Measurements from ENCODE around the gene KCNQ1OT1. TPM values are rescaled to one million over a fixed set of nuclear protein-coding genes. Genes with fewer than 3 reads are reported as not detected.

Gene KCNQ1OT1
- total and polyA plus RNA-seq, 9 of the 15 experiments (the other 6 are each of a cell fraction or from before 2014, with no cell fraction given) = 0.04 to 2.3 (median 0.74) TPM

DNA sequence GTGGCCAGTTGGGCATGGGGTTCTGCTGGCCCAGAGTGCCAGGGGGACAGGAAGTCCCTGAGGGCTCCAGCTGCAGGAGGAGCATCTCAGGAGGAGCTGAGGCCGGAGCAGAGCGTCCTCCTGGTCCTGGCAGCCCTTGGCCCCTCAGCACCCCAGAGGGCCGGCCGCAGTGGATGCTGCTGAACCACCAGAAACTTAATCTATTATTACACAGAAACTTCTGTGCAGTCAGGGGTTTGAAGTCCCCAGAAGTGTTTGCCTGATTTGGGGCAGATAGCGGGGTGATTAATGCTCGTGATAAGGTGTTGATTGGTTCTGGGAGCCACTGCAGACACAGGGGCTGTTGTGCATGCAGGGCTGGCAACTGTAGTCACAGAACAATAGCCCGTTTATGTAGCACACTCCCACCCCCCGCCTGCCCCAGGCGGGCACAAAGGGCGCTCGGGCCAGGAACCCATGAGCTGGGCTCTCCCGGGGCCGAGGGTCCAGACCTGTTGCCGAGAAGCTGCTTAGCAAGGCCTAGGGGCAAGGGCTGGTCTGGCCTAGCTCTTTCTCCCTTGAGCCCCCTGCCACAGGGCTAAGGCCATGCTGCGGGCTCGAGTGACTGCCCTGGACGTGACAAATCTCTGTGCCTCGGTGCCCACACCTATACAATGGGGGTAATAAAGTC, 29.0 kb upstream of the KCNQ1OT1 start:
- in situ Hi-C loops (cut with MboI) = no loop called here

More for the DNA sequence above, 29.0 kb upstream of the KCNQ1OT1 start:
- CTCF ChIA-PET (ENCODE audit: low intra/inter-chr PET ratio) = no interaction called here
- no peak for ATAC-seq
- intact Hi-C loops (cut with micrococcal nuclease) = no loop called here
- Histone ChIP-seq H3K9ac (ENCODE audit: insufficient read depth in 1 of 2, low read depth in 2 of 2, low read length in 2 of 2) (no peak overlapping the region), H3K36me3 (ENCODE audit: control insufficient read depth, insufficient read depth, low read length) (no peaks in the 10 kb centered on the region), H3K27ac (ENCODE audit: extremely low read depth, low read depth, low read length) (no peak overlapping the region), H3K9me1 (ENCODE audit: control insufficient read depth, insufficient read depth, low read length) (no peaks in the 10 kb centered on the region), H4K20me1 (replicated peaks; ENCODE audit: control insufficient read depth, insufficient read depth, low read length) (peaks cover 4% of the 10 kb centered on the region; the same call in 1 of the 2 replicates), H3K4me3 (no peak overlapping the region), H3K4me2 (ENCODE audit: insufficient read depth, low read length) (no peak overlapping the region), H3K27me3 (ENCODE audit: control insufficient read depth in 2 of 2, insufficient read depth in 2 of 2, low read length in 2 of 2) (peaks cover 0 to 5% of the 10 kb centered on the region in 2 experiments; a peak in 2 of 5 replicates), H2AFZ (ENCODE audit: low read depth, low read length) (no peak overlapping the region), H3K79me2 (ENCODE audit: control insufficient read depth, insufficient read depth, low read length) (no peaks in the 10 kb centered on the region), H3K4me1 (replicated peaks in 1 of 2; ENCODE audit: control insufficient read depth in 2 of 2, insufficient read depth in 2 of 2, low read length in 2 of 2) (peaks cover 0 to 48% of the 10 kb centered on the region in 2 experiments; a peak in 4 of 5 replicates), H3K9me3 (replicated peaks; ENCODE audit: control insufficient read depth, insufficient read depth, low read depth, low read length) (no peaks in the 10 kb centered on the region)
- no peak for TF ChIP-seq SIX5 (IDR thresholded peaks at IDR 0.05; ENCODE audit: borderline replicate concordance in 1 of 2, insufficient read depth in 1 of 2, low read depth in 1 of 2, low read length in 2 of 2)
- TF ChIP-seq, protein P1, sequence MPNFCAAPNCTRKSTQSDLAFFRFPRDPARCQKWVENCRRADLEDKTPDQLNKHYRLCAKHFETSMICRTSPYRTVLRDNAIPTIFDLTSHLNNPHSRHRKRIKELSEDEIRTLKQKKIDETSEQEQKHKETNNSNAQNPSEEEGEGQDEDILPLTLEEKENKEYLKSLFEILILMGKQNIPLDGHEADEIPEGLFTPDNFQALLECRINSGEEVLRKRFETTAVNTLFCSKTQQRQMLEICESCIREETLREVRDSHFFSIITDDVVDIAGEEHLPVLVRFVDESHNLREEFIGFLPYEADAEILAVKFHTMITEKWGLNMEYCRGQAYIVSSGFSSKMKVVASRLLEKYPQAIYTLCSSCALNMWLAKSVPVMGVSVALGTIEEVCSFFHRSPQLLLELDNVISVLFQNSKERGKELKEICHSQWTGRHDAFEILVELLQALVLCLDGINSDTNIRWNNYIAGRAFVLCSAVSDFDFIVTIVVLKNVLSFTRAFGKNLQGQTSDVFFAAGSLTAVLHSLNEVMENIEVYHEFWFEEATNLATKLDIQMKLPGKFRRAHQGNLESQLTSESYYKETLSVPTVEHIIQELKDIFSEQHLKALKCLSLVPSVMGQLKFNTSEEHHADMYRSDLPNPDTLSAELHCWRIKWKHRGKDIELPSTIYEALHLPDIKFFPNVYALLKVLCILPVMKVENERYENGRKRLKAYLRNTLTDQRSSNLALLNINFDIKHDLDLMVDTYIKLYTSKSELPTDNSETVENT (CRISPR knock-in tag; IDR thresholded peaks at IDR 0.05) = no peak
- TF ChIP-seq WHSC1 (IDR thresholded peaks at IDR 0.05; ENCODE audit: low read length) = no peak
- no peak for TF ChIP-seq RBM17 (IDR thresholded peaks at IDR 0.05; ENCODE audit: borderline replicate concordance, low read depth, low read length)
- TF ChIP-seq, protein P2, sequence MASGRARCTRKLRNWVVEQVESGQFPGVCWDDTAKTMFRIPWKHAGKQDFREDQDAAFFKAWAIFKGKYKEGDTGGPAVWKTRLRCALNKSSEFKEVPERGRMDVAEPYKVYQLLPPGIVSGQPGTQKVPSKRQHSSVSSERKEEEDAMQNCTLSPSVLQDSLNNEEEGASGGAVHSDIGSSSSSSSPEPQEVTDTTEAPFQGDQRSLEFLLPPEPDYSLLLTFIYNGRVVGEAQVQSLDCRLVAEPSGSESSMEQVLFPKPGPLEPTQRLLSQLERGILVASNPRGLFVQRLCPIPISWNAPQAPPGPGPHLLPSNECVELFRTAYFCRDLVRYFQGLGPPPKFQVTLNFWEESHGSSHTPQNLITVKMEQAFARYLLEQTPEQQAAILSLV (tag; IDR thresholded peaks at IDR 0.05) = no peak
- no peak for TF ChIP-seq TCFL5 (CRISPR knock-in tag; conservative IDR thresholded peaks at IDR 0.05)
- no peak for TF ChIP-seq ZNF175 (CRISPR knock-in tag; IDR thresholded peaks at IDR 0.05; ENCODE audit: low read depth)
- no peak for TF ChIP-seq CHD4 (IDR thresholded peaks at IDR 0.05; ENCODE audit: insufficient read depth, insufficient replicate concordance, low read depth, low read length, poor library complexity, severe bottlenecking)
- TF ChIP-seq MTA2 (IDR thresholded peaks at IDR 0.05; ENCODE audit: low read depth) = no peak
- no peak for TF ChIP-seq FOXP4 (CRISPR knock-in tag; IDR thresholded peaks at IDR 0.05; ENCODE audit: borderline replicate concordance)
- TF ChIP-seq SAP30 (IDR thresholded peaks at IDR 0.05; ENCODE audit: borderline replicate concordance, insufficient read depth, low read depth, low read length, poor library complexity, severe bottlenecking) = no peak
- no peak for TF ChIP-seq NUFIP1 (IDR thresholded peaks at IDR 0.05; ENCODE audit: partially characterized antibody)
- TF ChIP-seq ZNF644 (tag; IDR thresholded peaks at IDR 0.05; ENCODE audit: low read depth) = no peak
- TF ChIP-seq L3MBTL2 (IDR thresholded peaks at IDR 0.05) = no peak
- FAIRE-seq = no peak
- 30% methylated on average over 17 of the region's 18 CpGs for WGBS (ENCODE audit: insufficient coverage, low coverage, missing lambda C conversion rate)
- POLR2A ChIA-PET = interaction anchor here (0.6 kb wide), 1 partner anchor 53 kb away, joined by 3 read pairs; no protein-coding TSS in a partner anchor
- DNase-seq (ENCODE audit: extremely low read depth in 1 of 4, low spot score in 3 of 4) = no peak
- BruUV-seq (replicated peaks) = no TSS peak
